K562 (cell line): Measurements from ENCODE around the gene IFNA1.

Source experiments
- CTCF ChIP-seq, 3 experiments: IDR thresholded peaks in 2 of 3; conservative IDR thresholded peaks in 1 of 3; 2 replicates each; pipeline ENCODE4 v1.5.1; 2011 to 2012; ENCODE audit warnings: low read length in 3 of 3, mild to moderate bottlenecking in 3 of 3, control low read depth in 2 of 3, improper control_type of control experiment in 1 of 3, inconsistent platforms in 1 of 3, low read depth in 1 of 3, mixed read lengths in 1 of 3, moderate library complexity in 1 of 3; ENCODE audit not compliant: insufficient read depth in 2 of 3
- RFX5 ChIP-seq: IDR thresholded peaks from 2 replicates; pipeline ENCODE4 v1.6.1; 2011; ENCODE audit warnings: low read depth, mild to moderate bottlenecking, improper control_type of control experiment, low read length
- SMARCE1 ChIP-seq: fragments of 450-650 bp; IDR thresholded peaks from 2 replicates; pipeline ENCODE4 v1.7.1; 2016; ENCODE audit warnings: mild to moderate bottlenecking
- SRF ChIP-seq, 2 experiments: fragments of 250-450, 450-650 bp in 1 of 2; sonication (Bioruptor Pico) in 1 of 2; sonication (generic) in 1 of 2; formaldehyde crosslinking; IDR thresholded peaks; 2 replicates each; pipeline versions ENCODE4 v1.5.0 to v1.5.1; 2020 to 2022; ENCODE audit warnings: mild to moderate bottlenecking in 1 of 2, missing genetic modification reagents in 1 of 2
- ZNF398 ChIP-seq: fragments of 250-450 bp; sonication (Bioruptor Pico); IDR thresholded peaks from 2 replicates; pipeline ENCODE4 v1.8.0; 2021; ENCODE audit warnings: moderate library complexity, mild to moderate bottlenecking, inconsistent platforms

GRCh38 chr9:21481470-21482056 is 41.3 kb downstream of the IFNA1 start:
- TF ChIP-seq SRF (CRISPR knock-in tag; IDR thresholded peaks at IDR 0.05) (no peak), CTCF (IDR thresholded peaks at IDR 0.05 in 2 of 3, conservative IDR thresholded peaks at IDR 0.05 in 1 of 3; ENCODE audit: insufficient read depth in 2 of 3, low read depth in 1 of 3, low read length in 3 of 3) (no peak), ZNF398 (CRISPR knock-in tag) (no peak), SMARCE1 (no peak), RFX5 (no peak)
